GM12878 (cell line): ENCODE results near the gene UBE2G2. TPM values are rescaled to one million over a fixed set of nuclear protein-coding genes. Genes with fewer than 3 reads are reported as not detected.

Experiments used
- ATAC-seq: fragments of 200-7000 bp; cut with Tn5 transposase; 3 replicates; pipeline ENCODE4 v1.9.1; 2020; ENCODE audit warnings: mild to moderate bottlenecking, moderate library complexity
- BruUV-seq: library from RNA; stranded (reverse); fragments of 400-500 nt; replicated peaks from 2 replicates; lab custom pipeline; 2021; lab: Mats Ljungman, UMichigan
- CTCF ChIA-PET: fragments of 300-600 bp; sonication (Branson Sonifier 250); formaldehyde crosslinking; extraction: SDS; loops from one replicate; lab custom pipeline; 2021; ENCODE audit warnings: inconsistent platforms; lab: Yijun Ruan, JAX
- POLR2A ChIA-PET: fragments of 350-600 bp; formaldehyde crosslinking; extraction: SDS; loops from one replicate; lab custom pipeline; 2021; ENCODE audit warnings: inconsistent platforms; lab: Charles Lee
- RAD21 ChIA-PET: fragments of 300-600 bp; sonication (Branson Sonifier 250); formaldehyde crosslinking; loops from one replicate; lab custom pipeline; 2023; ENCODE audit warnings: antibody characterized with exemption; ENCODE audit not compliant: unreplicated experiment; lab: Charles Lee
- SMC1A ChIA-PET: fragments of 300-600 bp; sonication (Branson Sonifier 250); formaldehyde crosslinking; loops from one replicate; lab custom pipeline; 2023; ENCODE audit not compliant: unreplicated experiment, uncharacterized antibody; lab: Charles Lee
- DNase-seq: peaks from one replicate; pipeline ENCODE4 v3.0.0-alpha.2; 2011; ENCODE audit warnings: low read depth, low spot score
- FAIRE-seq: peaks from 3 replicates; lab custom pipeline; 2011; peaks lifted over from hg19 to GRCh38; lab: Jason Lieb, UNC
- H2AFZ ChIP-seq: 2 replicates; pipeline ENCODE4 v1.6.0; 2011; ENCODE audit warnings: low read depth, low read length, control low read depth; ENCODE audit not compliant: control insufficient read depth
- H3K27ac ChIP-seq: 2 replicates; pipeline ENCODE4 v1.5.1; 2011; ENCODE audit warnings: control low read depth; ENCODE audit not compliant: control insufficient read depth, insufficient read depth
- H3K27me3 ChIP-seq, 2 experiments: replicated peaks in 1 of 2; 2 replicates each; pipeline versions ENCODE4 v1.6.0 to v1.6.1; 2011; ENCODE audit warnings: low read length in 1 of 2; ENCODE audit not compliant: control insufficient read depth in 2 of 2, insufficient read depth in 2 of 2
- H3K36me3 ChIP-seq, 2 experiments: 2 replicates each; pipeline ENCODE4 v1.5.1; 2011; ENCODE audit warnings: low read length in 1 of 2; ENCODE audit not compliant: control insufficient read depth in 2 of 2, insufficient read depth in 2 of 2
- H3K4me1 ChIP-seq: 2 replicates; pipeline ENCODE4 v1.6.1; 2011; ENCODE audit warnings: mild to moderate bottlenecking, low read length, moderate library complexity, mixed read lengths; ENCODE audit not compliant: control insufficient read depth, insufficient read depth
- H3K4me2 ChIP-seq: 2 replicates; pipeline ENCODE4 v1.6.0; 2011; ENCODE audit warnings: control low read depth; ENCODE audit not compliant: control insufficient read depth, insufficient read depth
- H3K4me3 ChIP-seq: fragments of 200-600 bp; sonication (generic); 2 replicates; pipeline ENCODE4 v1.5.1; 2016
- H3K79me2 ChIP-seq: 2 replicates; pipeline ENCODE4 v1.6.0; 2011; ENCODE audit warnings: low read length; ENCODE audit not compliant: control insufficient read depth, insufficient read depth
- H3K9ac ChIP-seq: 2 replicates; pipeline ENCODE4 v1.8.0; 2011; ENCODE audit warnings: low read length, control low read depth, mixed read lengths; ENCODE audit not compliant: control insufficient read depth, insufficient read depth
- H3K9me3 ChIP-seq: replicated peaks from 3 replicates; pipeline ENCODE4 v1.5.1; 2011; ENCODE audit warnings: mild to moderate bottlenecking, low read length; ENCODE audit not compliant: control insufficient read depth, insufficient read depth
- H4K20me1 ChIP-seq: 2 replicates; pipeline ENCODE4 v1.6.0; 2011; ENCODE audit not compliant: control insufficient read depth, insufficient read depth
- CBFB ChIP-seq: IDR thresholded peaks from 2 replicates; pipeline ENCODE4 v1.6.1; 2016; ENCODE audit warnings: antibody characterized with exemption, low read depth
- CHD1 ChIP-seq: IDR thresholded peaks from 2 replicates; pipeline ENCODE4 v1.6.1; 2012; ENCODE audit warnings: low read depth, low read length, improper control_type of control experiment
- CHD4 ChIP-seq: fragments of 200-600 bp; sonication (generic); IDR thresholded peaks from 2 replicates; pipeline ENCODE4 v1.6.1; 2016; ENCODE audit warnings: mild to moderate bottlenecking
- CUX1 ChIP-seq: IDR thresholded peaks from 2 replicates; pipeline ENCODE4 v1.6.1; 2012; ENCODE audit warnings: improper control_type of control experiment, low read depth, low read length; ENCODE audit not compliant: insufficient replicate concordance
- DPF2 ChIP-seq: fragments of 450-650 bp; IDR thresholded peaks from 2 replicates; pipeline ENCODE4 v1.6.1; 2017; ENCODE audit warnings: mild to moderate bottlenecking
- E4F1 ChIP-seq: fragments of 450-650 bp; IDR thresholded peaks from 2 replicates; pipeline ENCODE4 v1.6.1; 2018; ENCODE audit warnings: borderline replicate concordance, mild to moderate bottlenecking; ENCODE audit not compliant: partially characterized antibody
- ETV6 ChIP-seq, 2 experiments: fragments of 450-650 bp in 1 of 2; IDR thresholded peaks in 1 of 2; conservative IDR thresholded peaks in 1 of 2; 2 replicates each; pipeline ENCODE4 v1.6.1; 2014; ENCODE audit warnings: antibody characterized with exemption in 1 of 2, borderline replicate concordance in 1 of 2, low read depth in 1 of 2, mild to moderate bottlenecking in 1 of 2, moderate library complexity in 1 of 2
- FOXM1 ChIP-seq: IDR thresholded peaks from 2 replicates; pipeline ENCODE4 v1.6.1; 2012; ENCODE audit warnings: low read depth, mild to moderate bottlenecking, inconsistent platforms, low read length, moderate library complexity
- IRF3 ChIP-seq: fragments of 450-650 bp; IDR thresholded peaks from 2 replicates; pipeline ENCODE4 v1.6.1; 2014; ENCODE audit warnings: mild to moderate bottlenecking
- JUND ChIP-seq: IDR thresholded peaks from 2 replicates; pipeline ENCODE4 v1.6.1; 2012; ENCODE audit warnings: low read depth, mild to moderate bottlenecking, low read length, improper control_type of control experiment, moderate library complexity
- LARP7 ChIP-seq: fragments of 450-650 bp; IDR thresholded peaks from 2 replicates; pipeline ENCODE4 v1.6.1; 2017; ENCODE audit warnings: mild to moderate bottlenecking
- NBN ChIP-seq: fragments of 450-650 bp; IDR thresholded peaks from 2 replicates; pipeline ENCODE4 v1.6.1; 2016
- NFXL1 ChIP-seq: fragments of 450-650 bp; IDR thresholded peaks from 2 replicates; pipeline ENCODE4 v1.6.1; 2017; ENCODE audit warnings: antibody characterized with exemption, mild to moderate bottlenecking, borderline replicate concordance
- RAD21 ChIP-seq: IDR thresholded peaks from 2 replicates; pipeline ENCODE4 v1.6.1; 2011; ENCODE audit warnings: mild to moderate bottlenecking, low read depth, low read length, moderate library complexity; ENCODE audit not compliant: insufficient read depth
- SMAD5 ChIP-seq: IDR thresholded peaks from 2 replicates; pipeline ENCODE4 v1.6.1; 2016; ENCODE audit warnings: antibody characterized with exemption, low read depth
- SPI1 ChIP-seq: IDR thresholded peaks from 2 replicates; pipeline ENCODE4 v1.6.1; 2011; ENCODE audit warnings: low read depth, mild to moderate bottlenecking, low read length, moderate library complexity, borderline replicate concordance; ENCODE audit not compliant: insufficient read depth
- SRF ChIP-seq, 2 experiments: IDR thresholded peaks; 2 replicates each; pipeline ENCODE4 v1.6.1; 2011; ENCODE audit warnings: low read depth in 2 of 2, low read length in 2 of 2, mild to moderate bottlenecking in 1 of 2, moderate library complexity in 1 of 2
- ZZZ3 ChIP-seq: IDR thresholded peaks from 2 replicates; pipeline ENCODE4 v1.6.1; 2011; ENCODE audit warnings: low read depth; ENCODE audit not compliant: control insufficient read depth, insufficient read length
- WGBS: methylation state at CpG from one replicate; pipeline ENCODE4 v1.1.6; 2016; ENCODE audit warnings: low lambda C conversion rate; ENCODE audit not compliant: insufficient replicate concordance, insufficient coverage; ENCODE audit errors: missing lambda C conversion rate; 5-methylcytosine and 5-hydroxymethylcytosine counted together
- in situ Hi-C: fragments of 300-500 bp; cut with MboI; formaldehyde crosslinking; loops from 9 replicates; pipeline ENCODE4 v1.14.3; 2018; ENCODE audit warnings: mixed read lengths
- intact Hi-C: fragments of 100-400 bp; cut with micrococcal nuclease; formaldehyde crosslinking; loops from one replicate; pipeline ENCODE4 v1.14.2; 2022; ENCODE audit not compliant: unreplicated experiment
- polyA plus RNA-seq, 11 experiments: library from polyadenylated mRNA; depleted of rRNA in 4 of 11; unstranded in 6 of 11; stranded (reverse) in 5 of 11; fragments of >200 nt; fragmentation: Nextera tagmentation in 4 of 11; fragmentation: Illumina TruSeq in 1 of 11; extraction: Ambion mirVana in 4 of 11; extraction: Trizol in 1 of 11; gene quantifications; 1 replicate in 1 of 11; 2 replicates in 10 of 11; pipeline versions ENCODE4 v1.2.1 to v1.2.3, GENCODE V29; 2011 to 2016; ENCODE audit warnings: inconsistent platforms in 2 of 11, missing spikeins in 2 of 11, low read depth in 1 of 11
- total RNA-seq, 4 experiments: library from RNA; depleted of rRNA in 3 of 4; stranded (reverse); fragments of >200 nt in 3 of 4; fragmentation: Illumina TruSeq in 1 of 4; extraction: Trizol in 1 of 4; gene quantifications; 2 replicates each; pipeline versions ENCODE4 v1.2.1 to v1.2.3, GENCODE V29; 2013 to 2021

The UBE2G2 gene
- total and polyA plus RNA-seq, 10 of the 15 experiments (the other 5 are each of a cell fraction or from before 2014, with no cell fraction given) = 27.0 to 139 (median 75.9) TPM

GRCh38 chr21:44840771-44841170, 39.2 kb upstream of the UBE2G2 start:
- no peak overlapping the region for H3K9ac ChIP-seq
- intact Hi-C loops = no loop called here
- ChIA-PET CTCF (no interaction called here), SMC1A (no interaction called here), RAD21 (no interaction called here), POLR2A (no interaction called here)
- H3K79me2 ChIP-seq = no peaks in the 10 kb centered on the region
- no peak for FAIRE-seq
- H3K9me3 ChIP-seq = no peaks in the 10 kb centered on the region
- no peak overlapping the region for H3K4me2 ChIP-seq
- no peak overlapping the region for H3K4me3 ChIP-seq
- no peak overlapping the region for H2AFZ ChIP-seq
- 35% methylated on average over 11 of the region's 11 CpGs for WGBS
- no peak for DNase-seq
- no peak for ATAC-seq
- no peaks in the 10 kb centered on the region for H4K20me1 ChIP-seq
- in situ Hi-C loops = no loop called here
- H3K27me3 ChIP-seq = no peaks in the 10 kb centered on the region; a peak in 2 of 4 replicates
- BruUV-seq = no TSS peak
- no peaks in the 10 kb centered on the region for H3K36me3 ChIP-seq
- no peak overlapping the region for H3K27ac ChIP-seq
- no peaks in the 10 kb centered on the region; the same call in 1 of the 2 replicates for H3K4me1 ChIP-seq
- TF ChIP-seq CBFB = no peak
- no peak for TF ChIP-seq RAD21
- TF ChIP-seq LARP7 = no peak
- no peak for TF ChIP-seq SPI1
- TF ChIP-seq ETV6 (conservative IDR thresholded peaks at IDR 0.05 in 1 of 2, IDR thresholded peaks at IDR 0.05 in 1 of 2; ENCODE audit: borderline replicate concordance in 1 of 2, low read depth in 1 of 2) = no peak
- no peak for TF ChIP-seq SRF (IDR thresholded peaks at IDR 0.05; ENCODE audit: low read depth in 2 of 2, low read length in 2 of 2)
- no peak for TF ChIP-seq JUND
- no peak for TF ChIP-seq ZZZ3
- no peak for TF ChIP-seq CHD1
- no peak for TF ChIP-seq NFXL1
- no peak for TF ChIP-seq CUX1
- TF ChIP-seq SMAD5 = no peak
- no peak for TF ChIP-seq NBN
- TF ChIP-seq CHD4 = no peak
- TF ChIP-seq IRF3 = no peak
- TF ChIP-seq DPF2 = no peak
- no peak for TF ChIP-seq FOXM1
- no peak for TF ChIP-seq E4F1
